Small intestine (tissue), 7 donors: ENCODE results near the gene MRS2. TPM values are rescaled to one million over a fixed set of nuclear protein-coding genes. Genes with fewer than 3 reads are reported as not detected.
"Not testable (repeated sequence)": the region's sequence is repeated elsewhere in the genome, so short reads cannot be mapped to it uniquely, and the experiment has no call there.

Source experiments
- DNase-seq, 2 donors: peaks; one replicate each; pipeline versions ENCODE4 v3.0.0 to v3.0.0-alpha.2; 2013
- FAIRE-seq: peaks from 2 replicates; lab custom pipeline; 2012; peaks lifted over from hg19 to GRCh38; lab: Jason Lieb, UNC
- H3K27ac ChIP-seq, 3 donors: one replicate each; pipeline ENCODE4 v1.5.1; 2013; ENCODE audit warnings: low read length in 2 of 3, mild to moderate bottlenecking in 2 of 3, control low read depth in 1 of 3, inconsistent platforms in 1 of 3, low read depth in 1 of 3, moderate library complexity in 1 of 3
- H3K27me3 ChIP-seq, 3 donors: one replicate each; pipeline ENCODE4 v1.6.1; 2013; ENCODE audit warnings: low read length in 3 of 3, inconsistent platforms in 1 of 3; ENCODE audit not compliant: control insufficient read depth in 3 of 3, insufficient read depth in 3 of 3
- H3K36me3 ChIP-seq, 3 donors: one replicate each; pipeline ENCODE4 v1.6.1; 2013; ENCODE audit warnings: low read length in 3 of 3, inconsistent platforms in 1 of 3, low read depth in 1 of 3, mild to moderate bottlenecking in 1 of 3, moderate library complexity in 1 of 3; ENCODE audit not compliant: control insufficient read depth in 3 of 3, insufficient read depth in 2 of 3
- H3K4me1 ChIP-seq, 3 donors: one replicate each; pipeline ENCODE4 v1.6.1; 2013; ENCODE audit warnings: low read length in 2 of 3, inconsistent platforms in 1 of 3, low read depth in 1 of 3, mild to moderate bottlenecking in 1 of 3, moderate library complexity in 1 of 3; ENCODE audit not compliant: control insufficient read depth in 3 of 3, insufficient read depth in 2 of 3
- H3K4me3 ChIP-seq, 3 donors: one replicate each; pipeline ENCODE4 v1.5.1; 2013; ENCODE audit warnings: low read length in 3 of 3, control low read depth in 1 of 3, inconsistent platforms in 1 of 3, low read depth in 1 of 3, mild to moderate bottlenecking in 1 of 3, moderate library complexity in 1 of 3
- H3K9me3 ChIP-seq, 2 donors: one replicate each; pipeline ENCODE4 v1.6.1; 2013; ENCODE audit warnings: low read depth in 1 of 2, low read length in 1 of 2; ENCODE audit not compliant: control insufficient read depth in 2 of 2, insufficient read depth in 1 of 2
- WGBS, 3 donors: extraction: QIAGEN DNeasy Blood & Tissue Kit; methylation state at CpG; one replicate each; pipeline ENCODE4 v1.1.7; 2013; 5-methylcytosine and 5-hydroxymethylcytosine counted together
- polyA plus RNA-seq, 4 donors: library from polyadenylated mRNA; stranded (reverse) in 3 of 4; unstranded in 1 of 4; fragments of 200-250 nt in 3 of 4; fragments of 120-200 nt in 1 of 4; gene quantifications; one replicate each; pipeline versions ENCODE4 v1.2.1 to v1.2.3, GENCODE V29; 2013
- donor health status: healthy with polysubstance abuse.
- donor health status: control.
- donor health status: control.
- donor health status: Bipolar disorder and iron deficiency.
- donor health status: healthy.

Gene MRS2
- polyA plus RNA-seq, 4 donors: 7.0 to 24.4 (median 15.3) TPM

DNA sequence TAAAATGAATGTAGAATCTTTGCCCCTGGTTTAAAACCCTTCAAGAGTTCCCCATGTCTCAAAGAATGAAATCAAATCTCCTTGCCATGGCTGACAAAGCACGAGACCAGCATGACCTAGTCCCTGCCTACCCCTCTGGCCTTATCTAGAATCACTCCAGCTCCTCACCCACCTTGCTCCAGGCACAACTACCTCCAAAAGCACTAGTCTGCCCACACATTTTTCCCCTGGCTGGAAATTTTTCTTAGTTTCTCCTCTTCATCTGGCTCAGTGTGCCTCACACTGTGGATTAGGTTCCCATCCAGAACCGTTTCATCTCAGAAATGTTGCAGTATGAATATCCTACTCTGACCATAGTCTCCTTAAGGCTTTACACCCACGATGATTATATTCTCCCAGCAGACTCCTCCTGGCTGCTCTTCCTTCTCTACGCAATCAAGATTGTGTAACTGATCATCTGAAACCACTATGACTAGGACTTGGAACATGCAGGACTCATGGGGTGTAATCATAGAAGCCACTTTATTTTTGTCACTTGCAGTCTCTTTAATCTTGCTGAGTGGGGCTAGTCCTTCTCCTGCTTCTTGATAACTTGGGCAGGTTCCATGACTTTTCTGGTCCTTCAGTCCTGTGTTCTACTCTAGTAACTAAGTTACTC, 7.8 kb upstream of the MRS2 start:
- WGBS, 3 donors: 78 to 84% (median 80%) methylated on average over 4 of the region's 4 CpGs
- no peak overlapping the region for H3K4me3 ChIP-seq
- no peak for DNase-seq

DNA sequence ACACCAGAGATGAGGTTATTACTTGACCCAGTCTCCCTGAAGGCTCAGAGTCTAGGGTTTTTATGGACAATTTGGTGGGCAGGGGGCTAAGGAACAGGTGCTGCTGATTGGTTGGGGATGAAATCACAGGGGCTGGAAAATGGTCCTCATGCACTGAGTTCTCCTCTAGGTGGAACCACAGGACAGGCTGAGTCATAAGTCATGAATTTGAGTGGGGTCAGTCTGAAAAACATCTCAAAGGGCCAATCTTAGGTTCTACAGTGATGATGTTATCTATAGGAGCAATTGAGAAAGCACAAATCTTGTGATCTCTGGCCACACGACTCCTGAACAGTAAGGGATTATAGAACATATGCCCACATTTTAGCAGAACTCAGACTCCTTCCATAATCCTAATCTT, 5.9 kb upstream of the MRS2 start:
- 82 to 86% (median 83%) methylated on average over 1 of the region's 1 CpG for WGBS, 3 donors
- FAIRE-seq: no peak

More for the DNA sequence above, 7.8 kb upstream of the MRS2 start:
- Histone ChIP-seq H3K4me1 (no peaks in the 10 kb centered on the region), H3K27ac (no peak overlapping the region), H3K27me3 (peaks cover 0 to 7% (median 0%) of the 10 kb centered on the region in 3 donors), H3K36me3 (no peaks in the 10 kb centered on the region), H3K9me3 (peaks cover 0 to 11% of the 10 kb centered on the region in 2 donors)
- no peak for FAIRE-seq

GRCh38 chr6:24397631-24398030, 5.1 kb upstream of the MRS2 start:
- FAIRE-seq: no peak
- WGBS, 3 donors: 52 to 60% (median 58%) methylated on average over 1 of the region's 1 CpG

More for the DNA sequence above, 5.9 kb upstream of the MRS2 start:
- Histone ChIP-seq H3K4me1 (no peaks in the 10 kb centered on the region), H3K27me3 (peaks cover 0 to 7% (median 0%) of the 10 kb centered on the region in 3 donors), H3K36me3 (no peaks in the 10 kb centered on the region), H3K4me3 (no peak overlapping the region), H3K27ac (no peak overlapping the region), H3K9me3 (peaks cover 0 to 11% of the 10 kb centered on the region in 2 donors)
- DNase-seq: no peak

DNA sequence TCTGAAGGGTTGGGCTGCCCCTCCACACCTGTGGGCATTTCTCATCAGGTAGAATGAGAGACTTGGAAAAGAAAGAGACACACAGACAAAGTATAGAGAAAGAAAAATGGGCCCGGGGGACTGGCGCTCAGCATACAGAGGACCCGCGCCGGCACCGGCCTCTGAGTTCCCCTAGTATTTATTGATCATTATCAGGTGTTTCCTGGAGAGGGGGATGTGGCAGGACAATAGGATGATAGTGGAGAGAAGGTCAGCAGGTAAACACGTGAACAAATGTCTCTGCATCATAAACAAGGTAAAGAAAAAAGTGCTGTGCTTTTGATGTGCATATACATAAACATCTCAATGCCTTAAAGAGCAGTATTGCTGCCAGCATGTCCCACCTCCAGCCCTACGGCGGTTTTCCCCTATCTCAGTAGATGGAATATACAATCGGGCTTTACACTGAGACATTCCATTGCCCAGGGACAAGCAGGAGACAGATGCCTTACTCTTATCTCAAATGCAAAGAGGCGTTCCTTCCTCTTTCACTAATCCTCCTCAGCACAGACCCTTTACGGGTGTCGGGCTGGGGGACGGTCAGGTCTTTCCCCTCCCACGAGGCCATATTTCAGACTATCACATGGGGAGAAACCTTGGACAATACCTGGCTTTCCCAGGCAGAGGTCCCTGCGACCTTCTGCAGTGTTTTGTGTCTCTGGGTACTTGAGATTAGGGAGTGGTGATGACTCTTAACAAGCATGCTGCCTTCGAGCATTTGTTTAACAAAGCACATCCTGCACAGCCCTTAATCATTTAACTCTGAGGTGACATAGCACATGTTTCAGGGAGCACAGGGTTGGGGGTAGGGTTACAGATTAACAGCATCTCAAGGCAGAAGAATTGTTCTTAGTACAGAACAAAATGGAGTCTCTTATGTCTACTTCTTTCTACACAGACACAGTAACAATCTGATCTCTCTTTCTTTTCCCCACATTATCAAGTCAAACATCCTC, 2.4 kb upstream of the MRS2 start:
- FAIRE-seq: not testable (repeated sequence)

More at GRCh38 chr6:24397631-24398030, 5.1 kb upstream of the MRS2 start:
- peaks cover 0 to 7% (median 0%) of the 10 kb centered on the region in 3 donors for H3K27me3 ChIP-seq
- peaks cover 0 to 4% (median 0%) of the 10 kb centered on the region in 3 donors for H3K4me1 ChIP-seq
- H3K36me3 ChIP-seq: no peaks in the 10 kb centered on the region
- no peak overlapping the region for H3K27ac ChIP-seq
- no peak for DNase-seq
- H3K4me3 ChIP-seq: no peak overlapping the region
- H3K9me3 ChIP-seq: peaks cover 0 to 11% of the 10 kb centered on the region in 2 donors

GRCh38 chr6:24401458-24401857, 1.3 kb upstream of the MRS2 start:
- WGBS, 3 donors: 82 to 93% (median 85%) methylated on average over 4 of the region's 4 CpGs
- FAIRE-seq (no peak), DNase-seq (no peak)
- peaks cover 0 to 7% (median 0%) of the 10 kb centered on the region in 3 donors for H3K27me3 ChIP-seq
- peaks cover 0 to 8% (median 3%) of the 10 kb centered on the region in 3 donors for H3K4me1 ChIP-seq
- no peak overlapping the region for H3K4me3 ChIP-seq
- H3K9me3 ChIP-seq: peaks cover 0 to 6% of the 10 kb centered on the region in 2 donors
- H3K27ac ChIP-seq: no peak overlapping the region
- H3K36me3 ChIP-seq: peaks cover 0 to 6% (median 0%) of the 10 kb centered on the region in 3 donors

More for the DNA sequence above, 2.4 kb upstream of the MRS2 start:
- not testable (repeated sequence) for H3K36me3 ChIP-seq, H3K27me3 ChIP-seq, H3K27ac ChIP-seq, DNase-seq, H3K4me1 ChIP-seq, H3K4me3 ChIP-seq
- H3K9me3 ChIP-seq: peaks cover 0 to 11% of the 10 kb centered on the region in 2 donors
- WGBS, 3 donors: 16 to 35% (median 24%) methylated on average over 17 of the region's 17 CpGs

- peak overlapping the region in 2 of 3 donors; percentile 39 to 49 for H3K27ac ChIP-seq
- WGBS, 3 donors: 1 to 8% (median 2%) methylated on average over 12 of the region's 12 CpGs
- no peaks in the 10 kb centered on the region for H3K9me3 ChIP-seq
- no peak for DNase-seq
- H3K27me3 ChIP-seq: peaks cover 0 to 4% (median 0%) of the 10 kb centered on the region in 3 donors
- no peak for FAIRE-seq
- peak overlapping the region; percentile 90 to 96 (median 92) for H3K4me3 ChIP-seq
- H3K4me1 ChIP-seq: peaks cover 0 to 8% (median 3%) of the 10 kb centered on the region in 3 donors
- H3K36me3 ChIP-seq: peaks cover under 1 to 10% (median 5%) of the 10 kb centered on the region in 3 donors
Observed at GRCh38 chr6:24403501-24403824, 727 bp downstream of the MRS2 start.

DNA sequence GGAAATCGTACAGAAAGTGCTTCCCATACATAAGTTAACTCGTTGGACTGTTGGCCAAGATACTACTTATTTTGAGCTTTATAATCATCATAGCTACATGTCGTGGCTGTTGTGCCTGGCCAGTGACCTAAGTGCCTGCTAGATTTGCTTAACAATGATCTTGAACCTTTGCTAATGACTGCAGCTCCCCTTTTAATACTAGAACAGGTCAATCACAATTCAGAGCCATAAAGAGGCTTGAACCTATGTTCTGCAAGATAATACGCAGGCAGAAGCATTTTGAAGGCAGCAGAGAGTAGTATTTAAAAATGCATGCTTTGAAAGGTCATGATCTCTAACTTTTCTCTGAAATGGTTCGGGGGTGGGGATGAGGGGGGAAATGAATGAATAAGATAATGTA, 2.5 kb downstream of the MRS2 start:
- DNase-seq (no peak), FAIRE-seq (no peak)
- no peak overlapping the region for H3K4me3 ChIP-seq
- no peak overlapping the region for H3K27ac ChIP-seq
- H3K4me1 ChIP-seq: peaks cover 0 to 8% (median 3%) of the 10 kb centered on the region in 3 donors
- H3K27me3 ChIP-seq: no peaks in the 10 kb centered on the region
- WGBS, 3 donors: 70 to 90% (median 86%) methylated on average over 5 of the region's 5 CpGs
- peaks cover 3 to 16% (median 8%) of the 10 kb centered on the region in 3 donors for H3K36me3 ChIP-seq
- H3K9me3 ChIP-seq: no peaks in the 10 kb centered on the region

GRCh38 chr6:24408719-24409410, 6.1 kb downstream of the MRS2 start:
- H3K4me1 ChIP-seq: peaks cover 0 to 4% (median 2%) of the 10 kb centered on the region in 3 donors
- peaks cover 7 to 35% (median 10%) of the 10 kb centered on the region in 3 donors for H3K36me3 ChIP-seq
- FAIRE-seq (no peak), DNase-seq (no peak)
- H3K4me3 ChIP-seq: no peak overlapping the region
- H3K9me3 ChIP-seq: no peaks in the 10 kb centered on the region
- H3K27ac ChIP-seq: no peak overlapping the region
- H3K27me3 ChIP-seq: no peaks in the 10 kb centered on the region
- 85 to 86% (median 86%) methylated on average over 2 of the region's 2 CpGs for WGBS, 3 donors
